Ovary (tissue), 9 donors: ENCODE data around the gene HYOU1. TPM values are rescaled to one million over a fixed set of nuclear protein-coding genes. Genes with fewer than 3 reads are reported as not detected.

Experiments
- DNase-seq, 5 donors: peaks; one replicate each; pipeline ENCODE4 v3.0.0-alpha.2; 2019 to 2020
- H3K27ac ChIP-seq, 2 donors: fragments of 200-600 bp; one replicate each; pipeline versions ENCODE4 v1.5.1 to v1.8.0; 2019 to 2022
- H3K27me3 ChIP-seq: fragments of 200-600 bp; one replicate; pipeline ENCODE4 v1.8.0; 2022
- H3K36me3 ChIP-seq: fragments of 200-600 bp; sonication (generic); one replicate; pipeline ENCODE4 v1.5.1; 2019
- H3K4me1 ChIP-seq: one replicate; pipeline ENCODE4 v1.8.1; 2013; ENCODE audit warnings: mild to moderate bottlenecking, moderate library complexity; ENCODE audit not compliant: insufficient read depth
- H3K4me3 ChIP-seq: fragments of 200-600 bp; sonication (generic); one replicate; pipeline ENCODE4 v1.5.1; 2017
- H3K9me3 ChIP-seq, 2 donors: fragments of 200-600 bp in 1 of 2; sonication (generic) in 1 of 2; one replicate each; pipeline versions ENCODE4 v1.5.1 to v1.8.1; 2013 to 2019; ENCODE audit warnings: mild to moderate bottlenecking in 1 of 2, moderate library complexity in 1 of 2
- CTCF ChIP-seq, 3 donors: fragments of 450-650 bp in 2 of 3; fragments of 200-600 bp in 1 of 3; IDR thresholded peaks; one replicate each; pipeline versions ENCODE4 v1.5.1 to v1.8.0; 2016 to 2022; ENCODE audit warnings: antibody characterized with exemption in 3 of 3, mild to moderate bottlenecking in 1 of 3
- EP300 ChIP-seq: sonication (generic); formaldehyde crosslinking; IDR thresholded peaks from one replicate; pipeline ENCODE4 v1.6.1; 2017; ENCODE audit warnings: antibody characterized with exemption
- POLR2A ChIP-seq: fragments of 450-650 bp; IDR thresholded peaks from one replicate; pipeline ENCODE4 v1.6.1; 2017; ENCODE audit warnings: antibody characterized with exemption, mild to moderate bottlenecking, moderate library complexity
- WGBS, 3 donors: extraction: QIAGEN DNeasy Blood & Tissue Kit in 1 of 3; methylation state at CpG; one replicate each; pipeline versions ENCODE4 v1.1.5 to v1.1.7; 2013 to 2017; 5-methylcytosine and 5-hydroxymethylcytosine counted together
- intact Hi-C, 4 donors: fragments of 100-400 bp; cut with DNase I; formaldehyde crosslinking; loops; one replicate each; pipeline versions ENCODE4 v1.11.0 to v1.15.1; 2022 to 2023
- polyA plus RNA-seq, 2 donors: library from polyadenylated mRNA; stranded (reverse); fragments of 200-250 nt in 1 of 2; fragments of 350-450 nt in 1 of 2; fragmentation: Illumina TruSeq in 1 of 2; extraction: RNeasy Lipid Tissue Mini Kit (QIAGEN cat#74804) in 1 of 2; gene quantifications; one replicate each; pipeline ENCODE4 v1.2.3, GENCODE V29; 2013 to 2014
- total RNA-seq, 7 donors: library from RNA; depleted of rRNA in 2 of 7; stranded (reverse); fragments of >200 nt in 2 of 7; fragmentation: NEBNext Ultra II Directional in 3 of 7; extraction: Animal tissue kit (Norgen Biotek cat#: 25700) in 3 of 7; gene quantifications; one replicate each; pipeline versions ENCODE4 v1.1.0 to v1.2.4, GENCODE V29; 2016 to 2023
- donor health status: DM: no; HTN: no; CAD: no; lungs with moderate emphysema.
- donor health status: DM: no; HTN: no; CAD: no.
- donor health status: Bipolar disorder and iron deficiency.
- donor health status: DM: yes; HTN: yes; CAD: no.
- donor health status: DM: no; HTN: no; CAD: no.
- donor health status: DM: yes; HTN: yes; CAD: no.

HYOU1 gene
- total and polyA plus RNA-seq, 9 donors, result 26.5 to 156 (median 69.7) TPM

GRCh38 chr11:119025099-119025473 lies 31.9 kb downstream of the HYOU1 start:
- Histone ChIP-seq H3K4me1 (peaks cover 2% of the 10 kb centered on the region), H3K4me3 (no peak overlapping the region), H3K27ac (no peak overlapping the region)

GRCh38 chr11:119024430-119025098 lies 32.4 kb downstream of the HYOU1 start:
- 59 to 68% (median 65%) methylated on average over 15 of the region's 15 CpGs for WGBS, 3 donors
- Histone ChIP-seq H3K4me1 (peaks cover 5% of the 10 kb centered on the region), H3K4me3 (no peak overlapping the region), H3K27ac (no peak overlapping the region), H3K9me3 (no peaks in the 10 kb centered on the region), H3K36me3 (no peaks in the 10 kb centered on the region), H3K27me3 (no peaks in the 10 kb centered on the region)
- no peak for DNase-seq
- TF ChIP-seq EP300 (no peak), POLR2A (no peak), CTCF (IDR thresholded peaks at IDR 0.05) (no peak)
- intact Hi-C loops, result no loop called here

More at GRCh38 chr11:119025099-119025473, 31.9 kb downstream of the HYOU1 start:
- no peaks in the 10 kb centered on the region for H3K36me3 ChIP-seq
- no peak for TF ChIP-seq CTCF (IDR thresholded peaks at IDR 0.05)
- no peak for TF ChIP-seq POLR2A
- TF ChIP-seq EP300, result no peak
- WGBS, 3 donors, result 58 to 66% (median 62%) methylated on average over 5 of the region's 5 CpGs
- no peak for DNase-seq
- no peaks in the 10 kb centered on the region for H3K27me3 ChIP-seq
- intact Hi-C loops, result no loop called here
- no peaks in the 10 kb centered on the region for H3K9me3 ChIP-seq

GRCh38 chr11:119023741-119024140 lies 33.3 kb downstream of the HYOU1 start:
- Histone ChIP-seq H3K27me3 (no peaks in the 10 kb centered on the region), H3K4me1 (peaks cover 7% of the 10 kb centered on the region), H3K36me3 (no peaks in the 10 kb centered on the region), H3K9me3 (no peaks in the 10 kb centered on the region), H3K4me3 (no peak overlapping the region), H3K27ac (no peak overlapping the region)
- no peak for TF ChIP-seq EP300
- no peak for TF ChIP-seq CTCF (IDR thresholded peaks at IDR 0.05)
- TF ChIP-seq POLR2A, result no peak
- DNase-seq, result no peak
- intact Hi-C loops, result no loop called here

- Histone ChIP-seq H3K36me3 (no peaks in the 10 kb centered on the region), H3K4me3 (no peak overlapping the region), H3K4me1 (peaks cover 7% of the 10 kb centered on the region), H3K27ac (no peak overlapping the region), H3K27me3 (no peaks in the 10 kb centered on the region), H3K9me3 (no peaks in the 10 kb centered on the region)
- WGBS, 3 donors, result 87 to 95% (median 88%) methylated on average over 5 of the region's 5 CpGs
- TF ChIP-seq EP300 (no peak), CTCF (IDR thresholded peaks at IDR 0.05) (no peak), POLR2A (no peak)
- no peak for DNase-seq
- intact Hi-C loops, result no loop called here
These were observed 35.4 kb downstream of the HYOU1 start for GRCh38 chr11:119021631-119022030.
